ENCODE measurements around the gene SLPI.

- TF ChIP-seq, protein P1, sequence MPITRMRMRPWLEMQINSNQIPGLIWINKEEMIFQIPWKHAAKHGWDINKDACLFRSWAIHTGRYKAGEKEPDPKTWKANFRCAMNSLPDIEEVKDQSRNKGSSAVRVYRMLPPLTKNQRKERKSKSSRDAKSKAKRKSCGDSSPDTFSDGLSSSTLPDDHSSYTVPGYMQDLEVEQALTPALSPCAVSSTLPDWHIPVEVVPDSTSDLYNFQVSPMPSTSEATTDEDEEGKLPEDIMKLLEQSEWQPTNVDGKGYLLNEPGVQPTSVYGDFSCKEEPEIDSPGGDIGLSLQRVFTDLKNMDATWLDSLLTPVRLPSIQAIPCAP (CRISPR knock-in tag; IDR thresholded peaks at IDR 0.05; ENCODE audit: low read depth) = no peak
- TF ChIP-seq POLR2A (IDR thresholded peaks at IDR 0.05; ENCODE audit: insufficient read depth in 1 of 2, low read depth in 2 of 2, low read length in 2 of 2) (no peak), ZNF782 (CRISPR knock-in tag; IDR thresholded peaks at IDR 0.05; ENCODE audit: borderline replicate concordance) (no peak), KDM2A (CRISPR knock-in tag; IDR thresholded peaks at IDR 0.05; ENCODE audit: borderline replicate concordance, low read depth) (no peak)
- TF ChIP-seq, protein P2, sequence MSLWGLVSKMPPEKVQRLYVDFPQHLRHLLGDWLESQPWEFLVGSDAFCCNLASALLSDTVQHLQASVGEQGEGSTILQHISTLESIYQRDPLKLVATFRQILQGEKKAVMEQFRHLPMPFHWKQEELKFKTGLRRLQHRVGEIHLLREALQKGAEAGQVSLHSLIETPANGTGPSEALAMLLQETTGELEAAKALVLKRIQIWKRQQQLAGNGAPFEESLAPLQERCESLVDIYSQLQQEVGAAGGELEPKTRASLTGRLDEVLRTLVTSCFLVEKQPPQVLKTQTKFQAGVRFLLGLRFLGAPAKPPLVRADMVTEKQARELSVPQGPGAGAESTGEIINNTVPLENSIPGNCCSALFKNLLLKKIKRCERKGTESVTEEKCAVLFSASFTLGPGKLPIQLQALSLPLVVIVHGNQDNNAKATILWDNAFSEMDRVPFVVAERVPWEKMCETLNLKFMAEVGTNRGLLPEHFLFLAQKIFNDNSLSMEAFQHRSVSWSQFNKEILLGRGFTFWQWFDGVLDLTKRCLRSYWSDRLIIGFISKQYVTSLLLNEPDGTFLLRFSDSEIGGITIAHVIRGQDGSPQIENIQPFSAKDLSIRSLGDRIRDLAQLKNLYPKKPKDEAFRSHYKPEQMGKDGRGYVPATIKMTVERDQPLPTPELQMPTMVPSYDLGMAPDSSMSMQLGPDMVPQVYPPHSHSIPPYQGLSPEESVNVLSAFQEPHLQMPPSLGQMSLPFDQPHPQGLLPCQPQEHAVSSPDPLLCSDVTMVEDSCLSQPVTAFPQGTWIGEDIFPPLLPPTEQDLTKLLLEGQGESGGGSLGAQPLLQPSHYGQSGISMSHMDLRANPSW (CRISPR knock-in tag; IDR thresholded peaks at IDR 0.05; ENCODE audit: borderline replicate concordance) = no peak
These were observed 36.2 kb downstream of the SLPI start for GRCh38 chr20:45218124-45218523.
